Non-pigmented ciliary epithelial cell (primary cell): ENCODE data around the gene IRF1.
"Not testable (repeated sequence)": the region's sequence is repeated elsewhere in the genome, so short reads cannot be mapped to it uniquely, and the experiment has no call there.

Experiments
- DNase-seq: peaks from one replicate; pipeline ENCODE4 v3.0.0-alpha.2; 2010; ENCODE audit warnings: low read depth

The IRF1 gene

GRCh38 chr5:132490484-132491367 lies at the start of gene IRF1:
Gene IRF1 (minus strand): TSS chr5:132490773. CDS start chr5:132489478, 1,295 bp downstream.
- no peak for DNase-seq

GRCh38 chr5:132540149-132540548 lies 49.6 kb upstream of the IRF1 start:
- no peak for DNase-seq

- no peak for DNase-seq
Measured at GRCh38 chr5:132539716-132540115, 49.1 kb upstream of the IRF1 start.

- DNase-seq = no peak
Measured at GRCh38 chr5:132530946-132531345, 40.4 kb upstream of the IRF1 start.

- no peak for DNase-seq
Measured at GRCh38 chr5:132528866-132529634, 38.5 kb upstream of the IRF1 start.

- no peak for DNase-seq
Measured at GRCh38 chr5:132528021-132528420, 37.4 kb upstream of the IRF1 start.

GRCh38 chr5:132526974-132527564 lies 36.5 kb upstream of the IRF1 start:
- no peak for DNase-seq

- DNase-seq = no peak
Measured at GRCh38 chr5:132526290-132526973, 35.9 kb upstream of the IRF1 start.

- no peak for DNase-seq
Measured at GRCh38 chr5:132525299-132525724, 34.7 kb upstream of the IRF1 start.

GRCh38 chr5:132524877-132525276 lies 34.3 kb upstream of the IRF1 start:
- DNase-seq = not testable (repeated sequence)

GRCh38 chr5:132522067-132522466 lies 31.5 kb upstream of the IRF1 start:
- DNase-seq = not testable (repeated sequence)

GRCh38 chr5:132513618-132514336 lies 23.2 kb upstream of the IRF1 start:
- DNase-seq = not testable (repeated sequence)

GRCh38 chr5:132510076-132510475 lies 19.5 kb upstream of the IRF1 start:
- DNase-seq = no peak

GRCh38 chr5:132506094-132506692 lies 15.6 kb upstream of the IRF1 start:
- peak; percentile 89 for DNase-seq

GRCh38 chr5:132505641-132506040 lies 15.1 kb upstream of the IRF1 start:
- DNase-seq = no peak

- no peak for DNase-seq
Measured at GRCh38 chr5:132504746-132505145, 14.2 kb upstream of the IRF1 start.

- DNase-seq = no peak
Measured at GRCh38 chr5:132503244-132503643, 12.7 kb upstream of the IRF1 start.

GRCh38 chr5:132501961-132502931 lies 11.7 kb upstream of the IRF1 start:
- no peak for DNase-seq

- no peak for DNase-seq
Measured at GRCh38 chr5:132501629-132501956, 11.0 kb upstream of the IRF1 start.
